HG03432 (cell line): ENCODE results near the gene CKS2.
"Not testable (repeated sequence)": the region's sequence is repeated elsewhere in the genome, so short reads cannot be mapped to it uniquely, and the experiment has no call there.

Source experiments
- ATAC-seq: cut with Tn5 transposase; IDR thresholded peaks from one replicate; pipeline ENCODE4 v1.9.1; 2021; ENCODE audit warnings: mild to moderate bottlenecking, moderate library complexity; ENCODE audit not compliant: unreplicated experiment

The CKS2 gene

GRCh38 chr9:89310475-89311345, at the start of gene CKS2:
Gene CKS2 (plus strand): TSS chr9:89311195. CDS start chr9:89311293, 98 bp downstream.
- ATAC-seq, result peak; percentile 92

- ATAC-seq, result no peak
Observed at GRCh38 chr9:89273528-89274279, 37.3 kb upstream of the CKS2 start.

- ATAC-seq, result no peak
Observed at GRCh38 chr9:89274838-89275237, 36.2 kb upstream of the CKS2 start.

GRCh38 chr9:89276040-89276439, 35.0 kb upstream of the CKS2 start:
- not testable (repeated sequence) for ATAC-seq

- ATAC-seq, result no peak
Observed at GRCh38 chr9:89277043-89277442, 34.0 kb upstream of the CKS2 start.

GRCh38 chr9:89277454-89277853, 33.5 kb upstream of the CKS2 start:
- no peak for ATAC-seq

- ATAC-seq, result no peak
Observed at GRCh38 chr9:89278551-89278950, 32.4 kb upstream of the CKS2 start.

- peak; percentile 58 for ATAC-seq
Observed at GRCh38 chr9:89278997-89279739, 31.8 kb upstream of the CKS2 start.

- no peak for ATAC-seq
Observed at GRCh38 chr9:89281106-89281505, 29.9 kb upstream of the CKS2 start.

GRCh38 chr9:89282248-89282968, 28.6 kb upstream of the CKS2 start:
- ATAC-seq, result not testable (repeated sequence)

GRCh38 chr9:89284076-89284475, 26.9 kb upstream of the CKS2 start:
- ATAC-seq, result no peak

- ATAC-seq, result no peak
Observed at GRCh38 chr9:89291741-89292140, 19.3 kb upstream of the CKS2 start.

- no peak for ATAC-seq
Observed at GRCh38 chr9:89293014-89293413, 18.0 kb upstream of the CKS2 start.

- ATAC-seq, result no peak
Observed at GRCh38 chr9:89295400-89295799, 15.6 kb upstream of the CKS2 start.

GRCh38 chr9:89301996-89302395, 9.0 kb upstream of the CKS2 start:
- not testable (repeated sequence) for ATAC-seq

GRCh38 chr9:89304020-89304833, 6.8 kb upstream of the CKS2 start:
- ATAC-seq, result no peak

- ATAC-seq, result no peak
Observed at GRCh38 chr9:89304834-89305188, 6.2 kb upstream of the CKS2 start.

GRCh38 chr9:89305868-89306267, 5.1 kb upstream of the CKS2 start:
- no peak for ATAC-seq

- ATAC-seq, result no peak
Observed at GRCh38 chr9:89309166-89309565, 1.8 kb upstream of the CKS2 start.
